Fibroblast of lung (primary cell): Measurements from ENCODE around the gene SLC12A6. TPM values are rescaled to one million over a fixed set of nuclear protein-coding genes. Genes with fewer than 3 reads are reported as not detected.
"Not testable (repeated sequence)": the region's sequence is repeated elsewhere in the genome, so short reads cannot be mapped to it uniquely, and the experiment has no call there.

Experiments used
- DNase-seq, 2 donors: peaks; one replicate each; pipeline versions ENCODE4 v3.0.0 to v3.0.0-alpha.2; 2010; ENCODE audit warnings: low read depth in 2 of 2
- H2AFZ ChIP-seq: 2 replicates; pipeline ENCODE4 v1.5.1; 2012; ENCODE audit warnings: low read length, control low read depth, inconsistent platforms
- H3K27ac ChIP-seq: 2 replicates; pipeline ENCODE4 v1.5.1; 2011; ENCODE audit warnings: low read length, control low read depth; ENCODE audit not compliant: insufficient read depth
- H3K27me3 ChIP-seq: 2 replicates; pipeline ENCODE4 v1.5.1; 2011; ENCODE audit warnings: mild to moderate bottlenecking, low read length; ENCODE audit not compliant: control insufficient read depth, insufficient read depth
- H3K36me3 ChIP-seq: 2 replicates; pipeline ENCODE4 v1.5.1; 2011; ENCODE audit warnings: low read length; ENCODE audit not compliant: control insufficient read depth, insufficient read depth
- H3K4me1 ChIP-seq: 2 replicates; pipeline ENCODE4 v1.5.1; 2011; ENCODE audit warnings: low read length; ENCODE audit not compliant: control insufficient read depth, insufficient read depth; ENCODE audit errors: extremely low read depth
- H3K4me2 ChIP-seq: 2 replicates; pipeline ENCODE4 v1.5.1; 2011; ENCODE audit warnings: low read length, control low read depth; ENCODE audit not compliant: insufficient read depth; ENCODE audit errors: extremely low read depth
- H3K4me3 ChIP-seq, 4 experiments: fragments of 200-600 bp in 1 of 4; sonication (generic) in 1 of 4; replicated peaks in 1 of 4; 2 replicates each; pipeline ENCODE4 v1.5.1; 2011 to 2016; ENCODE audit warnings: low read length in 4 of 4, low read depth in 3 of 4, mild to moderate bottlenecking in 3 of 4, control low read depth in 2 of 4, inconsistent platforms in 1 of 4, mixed read lengths in 1 of 4; ENCODE audit not compliant: insufficient read depth in 1 of 4; ENCODE audit errors: control extremely low read depth in 1 of 4
- H3K79me2 ChIP-seq: 2 replicates; pipeline ENCODE4 v1.5.1; 2012; ENCODE audit warnings: mild to moderate bottlenecking, low read length, inconsistent platforms; ENCODE audit not compliant: control insufficient read depth, insufficient read depth
- H3K9ac ChIP-seq: 2 replicates; pipeline ENCODE4 v1.5.1; 2011; ENCODE audit warnings: mild to moderate bottlenecking, low read length, control low read depth; ENCODE audit not compliant: insufficient read depth
- H3K9me3 ChIP-seq: 2 replicates; pipeline ENCODE4 v1.5.1; 2012; ENCODE audit warnings: low read depth, low read length; ENCODE audit not compliant: control insufficient read depth, insufficient read depth
- H4K20me1 ChIP-seq: 2 replicates; pipeline ENCODE4 v1.5.1; 2011; ENCODE audit warnings: low read length; ENCODE audit not compliant: control insufficient read depth, insufficient read depth; ENCODE audit errors: extremely low read depth
- CTCF ChIP-seq, 2 donors: IDR thresholded peaks in 1 of 2; conservative IDR thresholded peaks in 1 of 2; 1 replicate in 1 of 2; 2 replicates in 1 of 2; pipeline ENCODE4 v1.5.1; 2011 to 2012; ENCODE audit warnings: low read length in 2 of 2, control low read depth in 1 of 2, inconsistent platforms in 1 of 2, low read depth in 1 of 2, mild to moderate bottlenecking in 1 of 2
- EZH2 ChIP-seq: IDR thresholded peaks from 2 replicates; pipeline ENCODE4 v1.5.1; 2012; ENCODE audit warnings: low read length, control low read depth, mild to moderate bottlenecking; ENCODE audit errors: missing control alignments
- polyA plus RNA-seq, 2 donors: library from polyadenylated mRNA; depleted of rRNA in 1 of 2; stranded (reverse) in 1 of 2; unstranded in 1 of 2; fragments of >200 nt; gene quantifications; 2 replicates each; pipeline ENCODE4 v1.2.1, GENCODE V29; 2011 to 2012; ENCODE audit warnings: missing spikeins in 1 of 2
- total RNA-seq: library from RNA; depleted of rRNA; stranded (reverse); fragments of >200 nt; gene quantifications from 2 replicates; pipeline ENCODE4 v1.2.1, GENCODE V29; 2014

Gene SLC12A6
- total and polyA plus RNA-seq, 2 donors (not counting 1 experiment from before 2014, with no cell fraction given): 19.2 to 26.9 TPM

- no peaks in the 10 kb centered on the region for H3K9me3 ChIP-seq
- no peaks in the 10 kb centered on the region for H3K36me3 ChIP-seq
- no peak for DNase-seq
Measured at GRCh38 chr15:34348735-34349300, 11.2 kb upstream of the SLC12A6 start.

GRCh38 chr15:34347951-34348638 lies 10.5 kb upstream of the SLC12A6 start:
- no peaks in the 10 kb centered on the region for H3K27me3 ChIP-seq
- no peaks in the 10 kb centered on the region for H4K20me1 ChIP-seq
- DNase-seq: no peak
- no peaks in the 10 kb centered on the region for H3K79me2 ChIP-seq
- TF ChIP-seq CTCF (conservative IDR thresholded peaks at IDR 0.05 in 1 of 2, IDR thresholded peaks at IDR 0.05 in 1 of 2; ENCODE audit: low read depth in 1 of 2, low read length in 2 of 2): no peak
- no peak for TF ChIP-seq EZH2
- H3K4me1 ChIP-seq: no peaks in the 10 kb centered on the region
- H3K9me3 ChIP-seq: no peaks in the 10 kb centered on the region
- no peaks in the 10 kb centered on the region for H3K36me3 ChIP-seq
- H3K27ac ChIP-seq: no peak overlapping the region
- H3K4me3 ChIP-seq: no peak overlapping the region
- H2AFZ ChIP-seq: no peak overlapping the region
- no peak overlapping the region for H3K9ac ChIP-seq
- H3K4me2 ChIP-seq: no peak overlapping the region

More at GRCh38 chr15:34348735-34349300, 11.2 kb upstream of the SLC12A6 start:
- Histone ChIP-seq H3K79me2 (no peaks in the 10 kb centered on the region), H3K4me1 (no peaks in the 10 kb centered on the region), H4K20me1 (no peaks in the 10 kb centered on the region), H3K27me3 (no peaks in the 10 kb centered on the region), H2AFZ (no peak overlapping the region), H3K27ac (no peak overlapping the region), H3K4me3 (no peak overlapping the region), H3K9ac (no peak overlapping the region), H3K4me2 (no peak overlapping the region)
- no peak for TF ChIP-seq CTCF (conservative IDR thresholded peaks at IDR 0.05 in 1 of 2, IDR thresholded peaks at IDR 0.05 in 1 of 2; ENCODE audit: low read depth in 1 of 2, low read length in 2 of 2)

- peaks cover 19% of the 10 kb centered on the region for H3K79me2 ChIP-seq
- peak within 1 kb of the TSS; percentile 58 to 99 (median 93) for H3K4me3 ChIP-seq
- TF ChIP-seq EZH2 (no peak), CTCF (conservative IDR thresholded peaks at IDR 0.05 in 1 of 2, IDR thresholded peaks at IDR 0.05 in 1 of 2; ENCODE audit: low read depth in 1 of 2, low read length in 2 of 2) (peak; percentile 85 to 98)
- no peaks in the 10 kb centered on the region for H3K36me3 ChIP-seq
- H2AFZ ChIP-seq: peak within 1 kb of the TSS; percentile 96
- no peaks in the 10 kb centered on the region for H3K27me3 ChIP-seq
- peak; percentile 93 to 95 for DNase-seq
- peak within 1 kb of the TSS; percentile 73 for H3K4me2 ChIP-seq
- peak within 1 kb of the TSS; percentile 77 for H3K9ac ChIP-seq
- peak within 1 kb of the TSS; percentile 86 for H3K27ac ChIP-seq
- no peaks in the 10 kb centered on the region for H3K9me3 ChIP-seq
- no peaks in the 10 kb centered on the region for H3K4me1 ChIP-seq
- no peaks in the 10 kb centered on the region for H4K20me1 ChIP-seq
Measured at GRCh38 chr15:34342737-34343575, 5.4 kb upstream of the SLC12A6 start, which contains the start of the genes NOP10 and NUTM1. NOP10 (minus strand) TSS chr15:34343136; CDS start chr15:34343073, 63 bp downstream. NUTM1 (plus strand) TSS chr15:34343315; CDS start chr15:34343697, 382 bp downstream.

- H3K27me3 ChIP-seq, H3K9me3 ChIP-seq, DNase-seq, H3K36me3 ChIP-seq, H4K20me1 ChIP-seq, H3K4me1 ChIP-seq: not testable (repeated sequence)
- Histone ChIP-seq H3K4me2 (peak overlapping the region; percentile 73), H3K79me2 (peaks cover 19% of the 10 kb centered on the region), H2AFZ (peak overlapping the region; percentile 25), H3K9ac (peak overlapping the region; percentile 77), H3K27ac (peak overlapping the region; percentile 86), H3K4me3 (peak overlapping the region; percentile 58 to 99 (median 93))
Measured at GRCh38 chr15:34342213-34342736, 4.7 kb upstream of the SLC12A6 start.
